Activated CD8-positive, alpha-beta memory T cell treated with anti-CD3 and anti-CD28 coated beads, Interleukin-2, amount 10 ng/mL, durations not matched to agents 7 days and 5 days (primary cell): ENCODE data around the gene CACNA1D. TPM values are rescaled to one million over a fixed set of nuclear protein-coding genes. Genes with fewer than 3 reads are reported as not detected.
"Not testable (repeated sequence)": the region's sequence is repeated elsewhere in the genome, so short reads cannot be mapped to it uniquely, and the experiment has no call there.

Source experiments
- ATAC-seq: fragments of 150-1000 bp; cut with Tn5 transposase; one replicate; pipeline ENCODE4 v1.10.0; 2021; ENCODE audit warnings: moderate library complexity
- CTCF ChIA-PET: fragments of 350-600 bp; sonication (Branson Sonifier 250); formaldehyde crosslinking; loops from one replicate; lab custom pipeline; 2021; ENCODE audit warnings: antibody characterized with exemption; lab: Charles Lee
- DNase-seq: peaks from one replicate; pipeline ENCODE4 v3.0.0-alpha.2; 2020
- H3K27ac Mint-ChIP-seq: one replicate; pipeline ENCODE4 v1.8.0; 2021; ENCODE audit warnings: mild to moderate bottlenecking, mixed read lengths
- H3K27me3 Mint-ChIP-seq: one replicate; pipeline ENCODE4 v1.8.0; 2021; ENCODE audit warnings: mixed read lengths
- H3K36me3 Mint-ChIP-seq: one replicate; pipeline ENCODE4 v1.8.0; 2021; ENCODE audit warnings: mild to moderate bottlenecking, mixed read lengths
- H3K4me1 Mint-ChIP-seq: one replicate; pipeline ENCODE4 v1.8.0; 2021; ENCODE audit warnings: mixed read lengths
- H3K4me3 Mint-ChIP-seq: one replicate; pipeline ENCODE4 v1.8.0; 2021; ENCODE audit warnings: mild to moderate bottlenecking, moderate library complexity, mixed read lengths
- H3K9me3 Mint-ChIP-seq: one replicate; pipeline ENCODE4 v1.8.0; 2022; ENCODE audit warnings: low read depth, mixed read lengths
- total RNA-seq, 2 experiments: library from RNA; stranded (reverse); gene quantifications; one replicate each; pipeline ENCODE4 v1.2.3, GENCODE V29; 2021

Gene CACNA1D
- total RNA-seq, 2 experiments from 2014 or later, result 0.41 to 1.5 TPM

DNA sequence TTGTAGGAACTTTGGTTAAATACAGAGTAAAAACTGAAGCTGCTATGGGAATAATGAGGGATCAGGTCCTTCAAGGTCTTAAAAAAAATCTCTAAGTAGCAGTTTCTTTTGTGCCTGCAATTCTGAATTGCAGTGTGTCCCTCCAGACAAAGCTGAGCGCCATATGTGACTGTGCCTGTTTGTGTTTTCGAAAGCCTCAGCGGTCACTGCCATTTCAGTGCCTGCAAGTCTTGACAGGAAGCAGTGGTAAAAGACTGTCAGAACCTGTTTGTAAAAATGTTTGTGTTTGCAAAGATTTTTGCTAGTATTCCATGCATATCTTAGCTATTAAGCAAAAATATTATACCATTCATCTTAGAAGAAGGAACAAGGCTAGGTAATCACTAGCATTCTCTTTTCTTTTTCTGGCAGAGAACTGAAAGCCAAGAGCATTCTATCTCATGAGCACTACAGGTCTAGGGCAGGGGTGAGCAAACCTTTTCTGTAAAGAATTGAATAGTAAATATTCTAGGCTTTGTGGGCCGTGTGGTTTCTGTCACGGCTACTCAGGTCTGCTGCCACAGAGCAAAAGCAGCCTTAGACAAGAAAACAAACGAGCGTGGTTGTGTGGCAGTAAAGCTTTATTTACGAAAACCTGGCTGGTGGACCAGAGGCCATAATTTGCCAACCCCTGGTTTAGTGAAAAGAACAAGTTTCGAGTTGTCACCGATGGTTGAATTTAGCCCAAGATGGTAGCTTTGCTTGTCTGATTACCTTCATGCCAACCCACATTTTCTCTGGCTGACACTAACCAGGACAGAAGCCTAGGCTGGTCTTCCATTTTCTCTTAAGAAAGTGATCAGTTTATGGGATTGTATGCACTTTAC lies 134.4 kb downstream of the CACNA1D start:
- H3K4me3 Mint-ChIP-seq, result no peak overlapping the region
- H3K9me3 Mint-ChIP-seq, result no peaks in the 10 kb centered on the region
- ATAC-seq (no peak), DNase-seq (no peak)
- H3K27me3 Mint-ChIP-seq, result peaks cover 35% of the 10 kb centered on the region
- CTCF ChIA-PET, result no interaction called here
- no peaks in the 10 kb centered on the region for H3K36me3 Mint-ChIP-seq
- no peaks in the 10 kb centered on the region for H3K4me1 Mint-ChIP-seq
- no peak overlapping the region for H3K27ac Mint-ChIP-seq

DNA sequence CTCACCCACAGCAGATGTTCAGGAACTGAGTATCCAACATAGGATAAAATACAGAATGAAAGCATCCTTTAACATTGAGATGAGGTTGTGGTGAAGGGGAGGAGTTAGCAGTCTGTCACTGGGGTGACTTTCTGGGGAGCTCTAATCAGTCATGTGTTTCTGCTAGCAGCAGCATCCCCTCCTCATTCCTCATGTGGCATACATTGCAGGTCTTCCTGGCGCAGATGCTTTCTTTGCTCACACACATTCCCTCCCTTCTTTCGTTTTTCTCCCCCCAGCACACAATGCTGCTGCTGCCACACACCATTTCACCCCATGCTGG lies 135.0 kb downstream of the CACNA1D start:
- no peak overlapping the region for H3K4me3 Mint-ChIP-seq
- H3K4me1 Mint-ChIP-seq, result no peaks in the 10 kb centered on the region
- H3K27ac Mint-ChIP-seq, result no peak overlapping the region
- DNase-seq (no peak), ATAC-seq (no peak)
- H3K9me3 Mint-ChIP-seq, result no peaks in the 10 kb centered on the region
- H3K27me3 Mint-ChIP-seq, result peaks cover 35% of the 10 kb centered on the region
- no peaks in the 10 kb centered on the region for H3K36me3 Mint-ChIP-seq
- CTCF ChIA-PET, result no interaction called here

DNA sequence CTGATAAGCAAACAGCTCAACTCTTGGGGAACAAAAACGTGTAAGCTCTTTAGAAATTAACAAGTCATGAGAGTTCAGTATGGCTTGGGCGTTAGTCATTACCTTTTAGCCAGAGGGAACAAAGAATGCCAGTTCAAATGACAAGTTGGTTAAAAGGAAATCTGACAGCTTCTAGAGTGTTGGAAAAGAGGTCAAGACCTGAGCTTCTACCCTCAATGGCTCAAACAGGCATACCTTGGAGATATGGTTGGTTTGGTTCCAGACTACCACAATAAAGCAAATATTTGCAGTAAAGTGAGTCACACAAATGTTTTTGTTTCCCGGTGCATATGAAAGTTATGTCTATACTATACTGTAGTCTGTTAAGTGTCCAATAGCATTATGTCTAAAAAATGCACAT lies 136.1 kb downstream of the CACNA1D start:
- ATAC-seq (no peak), DNase-seq (no peak)
- CTCF ChIA-PET, result no interaction called here
- Mint-ChIP-seq H3K27me3 (peaks cover 39% of the 10 kb centered on the region), H3K36me3 (no peaks in the 10 kb centered on the region), H3K4me3 (no peak overlapping the region), H3K27ac (no peak overlapping the region), H3K4me1 (no peaks in the 10 kb centered on the region), H3K9me3 (no peaks in the 10 kb centered on the region)

DNA sequence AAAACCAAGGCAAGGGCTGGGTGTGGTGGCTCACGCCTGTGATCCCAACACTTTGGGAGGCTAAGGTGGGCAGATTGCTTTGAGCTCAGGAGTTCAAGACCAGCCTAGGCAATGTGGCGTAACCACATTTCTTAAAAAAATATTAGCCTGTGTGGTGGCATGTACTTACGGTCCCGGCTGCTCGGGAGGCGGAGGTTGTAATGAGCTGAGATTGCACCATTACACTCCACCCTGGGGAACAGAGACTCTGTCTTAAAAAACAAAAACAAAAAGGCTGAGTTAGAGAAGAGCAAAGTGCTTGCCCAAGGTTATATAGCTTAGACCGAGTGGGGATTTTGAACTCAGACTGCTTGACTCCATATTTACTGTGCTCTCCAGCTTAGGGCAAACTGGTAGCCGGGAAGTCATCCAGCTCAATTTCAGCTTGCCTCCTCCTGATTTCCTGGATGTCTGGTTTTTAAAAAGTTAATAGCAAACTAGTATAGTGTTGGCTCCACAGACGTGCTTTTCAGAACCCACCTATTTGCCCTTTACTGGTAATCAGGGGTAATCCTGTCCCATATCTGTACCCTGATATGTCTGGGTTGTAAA lies 138.9 kb downstream of the CACNA1D start:
- H3K4me1 Mint-ChIP-seq, result no peaks in the 10 kb centered on the region
- no peak overlapping the region for H3K4me3 Mint-ChIP-seq
- H3K9me3 Mint-ChIP-seq, result no peaks in the 10 kb centered on the region
- CTCF ChIA-PET, result no interaction called here
- no peak for ATAC-seq
- no peak overlapping the region for H3K27ac Mint-ChIP-seq
- H3K27me3 Mint-ChIP-seq, result peaks cover 38% of the 10 kb centered on the region
- no peak for DNase-seq
- no peaks in the 10 kb centered on the region for H3K36me3 Mint-ChIP-seq

DNA sequence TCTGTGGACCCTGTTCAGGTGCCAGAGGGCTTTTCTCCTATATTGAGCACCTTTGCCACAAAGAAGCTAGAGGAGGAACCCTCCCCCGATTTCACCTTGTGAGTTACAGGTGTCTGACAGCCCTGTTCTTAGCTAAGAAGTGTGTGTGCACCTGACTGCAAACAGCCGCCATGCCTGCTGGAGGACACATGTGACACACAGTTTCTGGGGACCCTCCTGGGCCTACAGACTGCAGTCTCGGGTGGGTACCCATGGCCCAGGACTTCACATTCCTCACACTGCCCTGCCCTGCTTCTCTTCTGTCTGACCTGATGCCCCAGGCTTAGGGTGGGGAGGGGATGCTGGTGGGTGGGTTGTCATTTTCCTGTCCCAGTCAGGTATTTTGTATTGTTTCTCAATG lies 140.6 kb downstream of the CACNA1D start:
- no peak for DNase-seq
- CTCF ChIA-PET, result no interaction called here
- H3K27me3 Mint-ChIP-seq, result peaks cover 25% of the 10 kb centered on the region

DNA sequence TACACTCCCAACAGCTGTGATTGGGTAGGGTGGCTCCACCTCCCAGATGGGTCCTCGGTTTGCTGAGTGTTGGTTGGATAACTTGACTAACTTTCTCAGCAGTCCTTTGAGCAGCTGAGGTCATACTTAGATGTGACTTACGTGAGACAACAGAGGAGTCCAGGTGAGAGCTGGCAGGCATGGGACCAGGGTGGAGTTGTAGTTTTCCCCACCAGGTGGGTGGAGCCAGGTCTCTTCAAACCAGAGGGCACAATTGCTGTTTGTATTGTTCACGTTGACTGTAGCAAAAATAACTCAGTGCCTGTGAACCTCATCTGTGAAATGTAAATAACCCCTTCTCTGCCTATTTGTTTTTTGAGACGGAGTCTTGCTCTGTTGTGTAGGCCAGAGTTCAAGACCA lies 144.4 kb downstream of the CACNA1D start:
- H3K9me3 Mint-ChIP-seq, ATAC-seq, H3K36me3 Mint-ChIP-seq, CTCF ChIA-PET, DNase-seq, H3K4me1 Mint-ChIP-seq, H3K4me3 Mint-ChIP-seq, H3K27ac Mint-ChIP-seq: not testable (repeated sequence)
- peaks cover 11% of the 10 kb centered on the region for H3K27me3 Mint-ChIP-seq

More for the DNA sequence above, 140.6 kb downstream of the CACNA1D start:
- Mint-ChIP-seq H3K9me3 (no peaks in the 10 kb centered on the region), H3K27ac (no peak overlapping the region), H3K4me1 (no peaks in the 10 kb centered on the region), H3K4me3 (no peak overlapping the region), H3K36me3 (no peaks in the 10 kb centered on the region)
- ATAC-seq, result no peak

DNA sequence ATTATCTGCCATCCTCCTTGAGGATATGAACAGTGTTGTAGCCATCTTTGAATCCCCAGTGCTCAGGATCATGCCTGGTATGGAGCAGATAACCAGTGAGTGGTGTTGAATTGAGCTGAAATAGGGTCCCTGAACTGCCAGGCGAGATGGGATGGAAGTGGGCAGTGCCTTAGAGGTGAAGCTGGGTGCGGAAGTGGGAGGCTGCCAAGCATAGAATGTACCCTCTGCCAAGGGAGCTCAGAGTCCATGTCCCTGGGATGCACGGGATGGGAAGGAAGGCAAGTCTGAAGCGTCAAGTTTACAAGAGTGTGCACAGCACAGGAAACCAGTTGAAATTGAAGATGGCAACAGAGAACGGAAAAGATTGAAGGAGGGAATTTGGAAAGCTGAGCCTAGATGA lies 147.0 kb downstream of the CACNA1D start:
- ATAC-seq (no peak), DNase-seq (no peak)
- H3K4me1 Mint-ChIP-seq, result no peaks in the 10 kb centered on the region
- no peak overlapping the region for H3K4me3 Mint-ChIP-seq
- CTCF ChIA-PET, result no interaction called here
- H3K27ac Mint-ChIP-seq, result no peak overlapping the region
- H3K36me3 Mint-ChIP-seq, result no peaks in the 10 kb centered on the region
- H3K9me3 Mint-ChIP-seq, result no peaks in the 10 kb centered on the region
- peaks cover 11% of the 10 kb centered on the region for H3K27me3 Mint-ChIP-seq

DNA sequence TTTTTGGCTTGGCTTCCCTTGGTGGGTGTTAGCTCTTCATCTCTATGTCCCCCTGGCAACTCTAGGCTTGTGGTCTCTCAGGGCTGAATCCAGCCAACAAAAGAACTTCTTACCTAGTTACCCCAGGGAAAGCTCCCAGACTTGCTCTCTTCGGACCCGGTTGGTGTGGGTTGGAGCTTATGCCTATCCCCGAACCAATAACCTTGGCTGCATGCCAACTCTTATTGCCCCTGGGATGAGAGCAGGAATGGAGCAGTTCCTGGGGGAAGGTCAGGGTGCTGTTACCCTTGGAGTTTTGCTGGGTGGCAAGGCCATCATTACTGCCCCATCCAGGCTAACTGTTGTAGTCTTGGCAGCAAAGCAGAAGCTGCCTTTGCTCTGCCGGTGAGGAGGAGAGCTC lies 147.8 kb downstream of the CACNA1D start:
- H3K36me3 Mint-ChIP-seq, result no peaks in the 10 kb centered on the region
- H3K4me3 Mint-ChIP-seq, result no peak overlapping the region
- H3K4me1 Mint-ChIP-seq, result no peaks in the 10 kb centered on the region
- no peak for DNase-seq
- peaks cover 13% of the 10 kb centered on the region for H3K27me3 Mint-ChIP-seq
- H3K27ac Mint-ChIP-seq, result no peak overlapping the region
- CTCF ChIA-PET, result no interaction called here
- H3K9me3 Mint-ChIP-seq, result no peaks in the 10 kb centered on the region
- ATAC-seq, result no peak

DNA sequence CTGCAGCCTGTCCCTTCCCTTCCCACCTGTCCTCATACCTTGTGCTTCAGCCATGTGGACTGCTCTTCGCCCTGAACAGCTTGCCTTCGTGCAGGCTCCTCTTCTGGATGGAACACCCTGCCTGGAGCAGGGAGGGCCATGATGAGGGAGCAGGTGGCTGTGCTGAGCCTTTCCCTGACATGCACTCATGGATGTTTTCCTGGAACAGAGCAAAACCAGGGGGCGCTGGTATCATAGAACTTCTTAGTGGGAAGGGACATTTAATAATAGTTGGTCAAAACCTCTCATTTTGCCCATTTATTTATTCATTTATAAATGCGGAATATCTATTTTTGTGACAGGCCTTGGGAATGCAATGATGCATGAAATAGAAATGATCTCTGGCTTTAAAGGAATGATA lies 149.3 kb downstream of the CACNA1D start:
- Mint-ChIP-seq H3K36me3 (no peaks in the 10 kb centered on the region), H3K27me3 (peaks cover 19% of the 10 kb centered on the region), H3K9me3 (no peaks in the 10 kb centered on the region), H3K4me1 (no peaks in the 10 kb centered on the region), H3K4me3 (no peak overlapping the region), H3K27ac (no peak overlapping the region)
- ATAC-seq (no peak), DNase-seq (no peak)
- CTCF ChIA-PET, result no interaction called here

DNA sequence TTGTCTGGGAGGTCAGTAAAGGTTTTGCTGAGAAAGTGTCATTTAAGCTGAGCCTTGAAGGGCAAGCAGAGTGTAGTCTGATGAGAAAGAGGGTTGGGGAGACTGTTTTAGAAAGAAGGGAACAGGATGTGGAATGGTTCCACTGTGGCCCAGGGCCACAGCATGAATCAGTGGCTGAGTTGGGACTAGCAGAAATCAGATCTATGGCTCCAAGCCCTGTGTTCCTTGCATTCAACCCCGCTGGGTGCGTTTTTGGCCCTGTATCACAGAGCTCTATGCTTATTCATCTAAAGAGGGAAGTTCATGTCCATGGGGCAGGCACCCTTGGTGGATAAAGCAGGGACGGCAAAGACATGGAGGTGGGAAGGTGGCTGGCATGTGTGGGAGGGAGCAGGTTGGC lies 151.3 kb downstream of the CACNA1D start:
- H3K9me3 Mint-ChIP-seq, result no peaks in the 10 kb centered on the region
- H3K27ac Mint-ChIP-seq, result no peak overlapping the region
- no peaks in the 10 kb centered on the region for H3K36me3 Mint-ChIP-seq
- no peak for ATAC-seq
- DNase-seq, result no peak
- CTCF ChIA-PET, result no interaction called here
- no peak overlapping the region for H3K4me3 Mint-ChIP-seq
- H3K27me3 Mint-ChIP-seq, result peaks cover 26% of the 10 kb centered on the region
- peaks cover 6% of the 10 kb centered on the region for H3K4me1 Mint-ChIP-seq

DNA sequence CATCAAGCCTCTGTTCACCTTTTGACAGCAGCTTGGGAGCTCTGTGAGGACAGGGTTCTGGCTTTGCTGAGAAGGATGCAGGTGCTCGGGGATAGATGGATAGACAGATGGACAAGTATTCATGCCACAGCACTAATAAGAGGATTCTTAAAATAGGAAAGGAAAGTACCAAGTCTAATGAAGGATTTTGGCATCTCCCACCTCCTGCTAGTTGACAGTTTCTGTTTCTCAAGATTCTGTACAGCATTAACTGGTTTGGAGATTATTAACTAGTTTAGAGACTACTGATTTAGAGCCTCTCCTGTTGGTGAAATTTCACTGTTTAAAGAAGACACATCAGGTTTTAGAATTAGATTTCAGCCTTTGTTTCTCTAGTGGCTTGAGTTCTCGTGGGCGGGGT lies 152.3 kb downstream of the CACNA1D start:
- Mint-ChIP-seq H3K9me3 (no peaks in the 10 kb centered on the region), H3K4me3 (no peak overlapping the region)

DNA sequence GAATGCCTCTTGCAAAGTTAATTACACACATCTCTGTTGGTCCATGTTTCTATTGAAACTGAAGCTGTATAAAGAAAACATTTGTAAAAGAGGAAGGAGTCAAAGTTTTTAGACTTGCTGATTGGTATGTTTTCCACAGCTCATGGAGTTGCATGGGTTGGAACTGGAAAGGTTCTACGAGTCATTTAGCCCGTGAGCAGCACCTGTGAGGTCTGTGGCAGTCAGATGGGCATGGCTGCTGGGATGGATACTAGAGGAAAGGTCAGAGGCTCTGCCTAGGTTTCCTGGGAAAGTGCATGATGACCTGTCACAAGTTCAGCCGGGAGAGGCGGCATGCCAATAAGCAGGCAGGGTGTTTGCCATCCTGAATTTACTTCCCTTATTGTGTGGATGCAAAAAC lies 155.4 kb downstream of the CACNA1D start:
- ATAC-seq, result no peak
- no peak for DNase-seq
- H3K27ac Mint-ChIP-seq, result no peak overlapping the region
- CTCF ChIA-PET, result no interaction called here
- no peaks in the 10 kb centered on the region for H3K36me3 Mint-ChIP-seq
- peaks cover 7% of the 10 kb centered on the region for H3K4me1 Mint-ChIP-seq
- no peak overlapping the region for H3K4me3 Mint-ChIP-seq
- H3K27me3 Mint-ChIP-seq, result peaks cover 26% of the 10 kb centered on the region
- H3K9me3 Mint-ChIP-seq, result peaks cover 5% of the 10 kb centered on the region

More for the DNA sequence above, 152.3 kb downstream of the CACNA1D start:
- H3K4me1 Mint-ChIP-seq, result peaks cover 7% of the 10 kb centered on the region
- H3K27ac Mint-ChIP-seq, result no peak overlapping the region
- ATAC-seq (no peak), DNase-seq (no peak)
- no peaks in the 10 kb centered on the region for H3K36me3 Mint-ChIP-seq
- CTCF ChIA-PET, result no interaction called here
- H3K27me3 Mint-ChIP-seq, result peaks cover 26% of the 10 kb centered on the region

DNA sequence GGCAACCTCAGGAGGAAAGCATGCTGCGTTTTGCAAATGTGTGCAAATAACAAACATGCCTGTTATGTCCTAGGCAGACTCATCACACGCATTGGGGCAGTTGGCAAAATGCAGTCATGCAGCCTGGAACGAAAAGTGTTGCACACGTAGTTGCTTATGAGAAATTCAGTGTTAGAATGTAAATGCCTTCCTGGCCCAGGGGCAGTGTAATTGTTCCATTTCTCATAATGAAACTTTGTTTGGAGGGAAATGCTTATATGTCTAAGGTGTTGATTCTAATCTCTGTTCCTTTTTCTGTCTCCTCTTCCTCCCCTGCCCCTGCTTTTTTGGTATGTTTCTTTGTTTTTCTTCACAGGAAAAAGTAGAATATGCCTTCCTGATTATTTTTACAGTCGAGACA lies 156.0 kb downstream of the CACNA1D start:
- peaks cover 23% of the 10 kb centered on the region for H3K27me3 Mint-ChIP-seq
- peak; percentile 45 for DNase-seq
- H3K4me1 Mint-ChIP-seq, result peaks cover 7% of the 10 kb centered on the region
- H3K27ac Mint-ChIP-seq, result no peak overlapping the region
- peak; percentile 47 for ATAC-seq
- CTCF ChIA-PET, result no interaction called here
- peaks cover 8% of the 10 kb centered on the region for H3K9me3 Mint-ChIP-seq
- H3K4me3 Mint-ChIP-seq, result no peak overlapping the region
- no peaks in the 10 kb centered on the region for H3K36me3 Mint-ChIP-seq

DNA sequence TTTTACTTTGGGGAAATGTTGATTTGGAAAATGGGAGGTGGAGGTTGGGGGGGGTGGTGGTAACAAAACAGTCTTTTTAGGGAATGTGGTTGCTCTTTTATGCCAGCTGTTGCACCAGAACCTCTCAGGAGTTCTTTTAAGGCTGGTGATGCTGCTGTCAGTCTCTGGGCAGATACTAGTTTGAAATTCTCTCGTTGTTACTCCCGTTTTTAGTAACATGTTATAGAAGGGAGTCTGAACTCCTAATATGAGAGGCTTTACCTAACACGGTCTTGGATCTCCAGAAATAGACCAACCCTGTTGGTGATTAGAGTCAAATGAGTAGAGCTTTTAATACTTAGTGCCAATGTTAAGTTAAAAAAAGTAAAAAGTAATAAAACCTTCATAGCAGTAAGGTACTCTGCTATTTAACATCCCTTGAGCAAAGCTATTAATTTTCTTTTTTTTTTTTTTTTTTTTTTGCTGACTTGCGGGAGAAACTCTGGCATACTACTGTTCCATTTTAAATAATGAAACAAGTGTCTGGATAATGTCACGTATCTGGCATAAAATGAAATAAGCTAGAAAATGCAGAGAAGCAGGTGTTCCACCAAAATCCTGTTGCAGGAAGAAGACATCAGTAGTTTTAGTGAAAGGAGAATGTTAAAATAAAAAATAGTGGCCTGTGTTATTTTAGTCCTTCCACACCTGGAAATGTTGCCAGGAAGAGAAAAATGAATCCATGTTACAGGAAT lies 156.7 kb downstream of the CACNA1D start:
- CTCF ChIA-PET, result no interaction called here
- H3K4me1 Mint-ChIP-seq, result peaks cover 7% of the 10 kb centered on the region

More for the DNA sequence above, 156.7 kb downstream of the CACNA1D start:
- Mint-ChIP-seq H3K27me3 (peaks cover 24% of the 10 kb centered on the region), H3K4me3 (no peak overlapping the region), H3K27ac (no peak overlapping the region), H3K36me3 (no peaks in the 10 kb centered on the region), H3K9me3 (peaks cover 8% of the 10 kb centered on the region)
- ATAC-seq, result no peak
- DNase-seq, result no peak
